GM12865 (cell line): ENCODE measurements around the gene UBAP2L.

Experiments
- DNase-seq: peaks from one replicate; pipeline ENCODE4 v3.0.0; 2010; ENCODE audit warnings: low read depth
- H3K4me3 ChIP-seq: 2 replicates; pipeline ENCODE4 v1.5.1; 2011; ENCODE audit warnings: mild to moderate bottlenecking, low read depth, low read length, control low read depth
- TF ChIP-seq, protein P1 (sequence below): IDR thresholded peaks from 2 replicates; pipeline ENCODE4 v1.5.1; 2011; ENCODE audit warnings: low read length, control low read depth, low read depth, inconsistent platforms; ENCODE audit not compliant: insufficient read depth; ENCODE audit errors: missing control alignments

UBAP2L gene

DNA sequence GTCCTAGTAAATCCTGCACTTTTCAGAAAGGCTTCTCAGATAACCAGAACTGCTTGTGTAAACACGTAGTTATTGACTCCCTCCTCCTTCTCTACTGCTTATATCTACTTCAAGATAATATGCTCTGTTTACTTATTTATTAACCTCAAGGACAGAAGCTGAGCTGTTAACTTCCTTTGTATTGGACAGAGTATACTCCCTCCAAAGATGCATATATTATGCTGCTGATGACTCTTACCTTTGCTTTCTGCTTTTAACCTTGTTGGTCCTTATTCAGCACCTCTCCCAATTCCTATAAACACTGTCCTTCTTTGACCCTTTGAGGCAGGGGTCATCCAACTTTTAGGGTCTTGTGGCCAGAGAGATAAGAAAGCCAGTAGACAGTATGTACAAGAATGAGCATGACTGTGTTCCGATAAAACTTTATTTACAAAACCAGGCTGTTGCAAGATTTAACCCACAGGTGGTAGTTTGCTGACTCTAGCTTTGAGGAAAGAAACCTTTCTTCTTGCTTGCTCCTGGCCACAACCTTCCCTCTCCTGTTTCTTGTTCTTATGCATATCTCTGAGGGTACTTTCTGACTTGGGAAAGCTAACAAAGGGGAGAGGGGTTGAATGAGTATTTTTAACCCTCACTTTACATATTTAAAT is 33.8 kb upstream of the UBAP2L start:
- peak; percentile 18 for DNase-seq
- TF ChIP-seq, protein P1, sequence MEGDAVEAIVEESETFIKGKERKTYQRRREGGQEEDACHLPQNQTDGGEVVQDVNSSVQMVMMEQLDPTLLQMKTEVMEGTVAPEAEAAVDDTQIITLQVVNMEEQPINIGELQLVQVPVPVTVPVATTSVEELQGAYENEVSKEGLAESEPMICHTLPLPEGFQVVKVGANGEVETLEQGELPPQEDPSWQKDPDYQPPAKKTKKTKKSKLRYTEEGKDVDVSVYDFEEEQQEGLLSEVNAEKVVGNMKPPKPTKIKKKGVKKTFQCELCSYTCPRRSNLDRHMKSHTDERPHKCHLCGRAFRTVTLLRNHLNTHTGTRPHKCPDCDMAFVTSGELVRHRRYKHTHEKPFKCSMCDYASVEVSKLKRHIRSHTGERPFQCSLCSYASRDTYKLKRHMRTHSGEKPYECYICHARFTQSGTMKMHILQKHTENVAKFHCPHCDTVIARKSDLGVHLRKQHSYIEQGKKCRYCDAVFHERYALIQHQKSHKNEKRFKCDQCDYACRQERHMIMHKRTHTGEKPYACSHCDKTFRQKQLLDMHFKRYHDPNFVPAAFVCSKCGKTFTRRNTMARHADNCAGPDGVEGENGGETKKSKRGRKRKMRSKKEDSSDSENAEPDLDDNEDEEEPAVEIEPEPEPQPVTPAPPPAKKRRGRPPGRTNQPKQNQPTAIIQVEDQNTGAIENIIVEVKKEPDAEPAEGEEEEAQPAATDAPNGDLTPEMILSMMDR = no peak
- H3K4me3 ChIP-seq = no peak overlapping the region

DNA sequence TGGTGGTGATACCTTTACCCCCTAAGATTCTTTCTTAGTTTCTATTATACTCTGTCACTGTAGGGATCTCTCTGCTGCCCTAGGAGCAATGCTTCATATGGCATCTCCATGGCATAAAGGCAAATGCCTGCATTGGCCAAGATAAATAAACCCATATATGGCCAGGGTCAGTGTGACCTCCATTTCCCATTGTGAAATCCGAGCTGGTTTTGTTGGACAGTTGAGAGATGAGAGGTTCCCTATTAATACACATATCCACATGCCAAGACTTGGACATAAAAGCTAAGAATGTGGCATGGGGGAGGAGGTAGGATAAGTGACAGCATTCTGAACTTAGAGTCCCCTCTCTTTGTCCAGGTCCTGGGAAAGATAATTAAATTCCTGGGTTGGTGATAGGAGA is 30.2 kb upstream of the UBAP2L start:
- DNase-seq = no peak
- no peak overlapping the region for H3K4me3 ChIP-seq
- TF ChIP-seq, protein P1 = no peak

DNA sequence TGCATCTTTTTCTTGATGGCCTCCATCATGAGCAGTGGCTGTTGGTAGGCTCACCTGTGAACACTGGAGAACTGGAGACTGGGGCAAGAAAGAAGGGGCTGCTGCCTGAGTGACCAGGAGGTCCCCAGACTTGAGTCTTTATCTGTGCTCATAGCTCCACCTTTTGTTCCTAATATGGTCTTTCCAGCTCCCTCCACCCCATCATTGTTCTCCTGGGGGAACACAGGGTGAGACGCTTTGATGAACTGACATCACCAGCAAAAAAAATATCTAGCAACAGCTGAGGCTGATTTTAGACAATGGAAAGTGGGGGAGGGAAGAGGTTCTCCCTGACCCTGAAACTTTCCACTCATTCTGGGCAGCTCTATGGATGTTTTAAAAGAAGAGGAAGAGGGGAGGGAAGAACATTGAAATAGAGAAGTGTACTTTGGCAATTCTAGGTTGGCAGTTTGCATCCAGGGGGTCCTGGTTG is 28.7 kb upstream of the UBAP2L start, which contains the start of gene TPM3:
TPM3 (minus strand) TSS at position 111 of the 472 bp plus-strand sequence; CDS start at position 29, 82 bp downstream.
- no peak for DNase-seq
- TF ChIP-seq, protein P1 = no peak

DNA sequence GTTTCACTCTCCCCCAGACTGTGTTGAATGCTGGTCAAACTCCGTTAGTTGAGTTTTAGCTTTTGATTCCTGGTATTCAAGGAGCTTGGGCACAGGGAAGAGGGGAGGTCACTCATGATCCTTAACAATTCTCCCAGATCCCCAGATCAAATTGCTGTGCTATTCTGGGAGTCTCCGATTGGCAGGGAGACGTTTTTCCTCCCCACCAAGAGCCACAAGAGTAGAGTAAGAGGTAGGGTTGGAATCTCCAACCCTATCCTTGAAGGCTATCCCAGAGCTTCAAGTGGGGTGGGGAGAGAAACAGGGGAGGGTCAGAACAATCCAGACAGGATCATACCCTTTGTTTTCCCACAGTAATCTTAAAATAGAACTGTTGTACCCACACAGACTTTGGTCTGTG is 28.3 kb upstream of the UBAP2L start:
- TF ChIP-seq, protein P1 = no peak

More for the DNA sequence above, 28.7 kb upstream of the UBAP2L start, which contains the start of gene TPM3:
- H3K4me3 ChIP-seq = no peak within 1 kb of the TSS

DNA sequence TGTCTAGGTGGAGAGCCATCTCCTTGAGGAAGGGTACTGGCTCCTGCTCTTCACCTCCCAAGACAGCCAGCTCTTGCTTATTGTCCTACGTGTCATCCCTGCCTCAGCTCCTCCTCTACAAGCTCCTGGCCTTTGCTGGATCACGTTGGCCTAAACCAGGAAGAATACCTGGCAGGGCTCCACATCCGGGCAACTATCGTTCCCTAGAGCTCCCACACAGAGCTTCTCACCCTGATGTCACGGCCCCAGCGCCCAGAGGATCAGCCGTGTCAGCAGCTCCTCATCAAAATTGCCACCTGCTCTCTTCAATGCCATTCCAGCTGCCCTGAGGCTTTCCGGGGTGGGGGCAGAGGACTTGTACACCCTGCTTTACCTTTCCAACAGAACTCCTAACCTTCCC is 26.9 kb upstream of the UBAP2L start:
- TF ChIP-seq, protein P1 = no peak
- DNase-seq = no peak
- H3K4me3 ChIP-seq = no peak overlapping the region

More for the DNA sequence above, 28.3 kb upstream of the UBAP2L start:
- no peak overlapping the region for H3K4me3 ChIP-seq
- no peak for DNase-seq

DNA sequence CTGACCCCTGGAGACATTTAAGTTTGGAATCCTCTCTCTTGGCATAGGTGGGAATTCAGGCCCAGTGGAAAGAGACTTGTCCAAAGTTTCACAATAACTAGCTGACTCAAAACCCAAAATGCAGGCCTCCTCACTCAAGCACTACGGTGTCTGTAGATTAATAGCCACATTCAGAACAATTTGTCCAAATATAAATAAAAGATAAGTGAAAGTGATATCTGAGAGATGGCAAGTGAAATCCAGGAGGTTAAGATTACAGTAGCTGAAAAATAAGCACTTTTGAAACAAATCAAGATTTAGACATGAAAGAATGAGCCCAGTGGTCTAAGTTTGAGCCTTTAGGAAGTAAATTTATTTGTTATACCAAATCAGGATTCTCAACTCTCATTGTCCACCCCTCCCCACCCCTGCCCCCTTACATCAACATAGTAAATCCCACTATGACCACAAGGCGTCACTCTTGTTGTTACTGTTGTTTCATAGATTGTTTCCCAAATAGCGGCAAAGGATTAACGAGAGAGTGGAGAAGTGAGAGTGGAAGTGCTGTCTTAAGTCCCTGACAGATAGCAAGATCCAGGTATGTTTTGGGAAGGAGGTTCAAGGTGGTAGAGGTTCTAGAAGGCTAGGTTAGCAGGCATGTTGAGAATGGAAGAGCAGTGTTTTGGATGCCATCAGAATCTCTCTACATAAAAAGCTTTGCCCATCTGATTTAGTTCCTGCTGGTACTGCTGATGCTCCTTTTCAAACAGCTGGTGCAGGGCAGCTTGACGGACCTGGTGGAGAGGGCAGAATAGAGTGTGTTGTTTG is 21.8 kb upstream of the UBAP2L start:
- H3K4me3 ChIP-seq = no peak overlapping the region
- TF ChIP-seq, protein P1 = peak; percentile 50
- DNase-seq = peak; percentile 57
